Heart left ventricle (tissue), 13 donors: ENCODE measurements around the gene TAS2R16.

ENCODE experiments used
- POLR2A ChIP-seq, 2 donors: fragments of 450-650 bp; IDR thresholded peaks; one replicate each; pipeline ENCODE4 v1.6.1; 2017; ENCODE audit warnings: antibody characterized with exemption in 2 of 2, mild to moderate bottlenecking in 2 of 2, moderate library complexity in 2 of 2
- TF ChIP-seq, protein P1 (sequence below), 12 donors: fragments of 200-600 bp; sonication (generic) in 4 of 12; IDR thresholded peaks; one replicate each; pipeline versions ENCODE4 v1.5.0 to v1.8.0; 2018 to 2022; ENCODE audit warnings: antibody characterized with exemption in 12 of 12, mild to moderate bottlenecking in 5 of 12
- donor health status: ischemic (EF 13 %, LVEDD 7.1; RV severe dilation, severe dysfunction).
- donor health status: DM: no; HTN: yes; CAD: no.
- donor health status: DM: no; HTN: no; CAD: no.
- donor health status: ischemic (EF 25% LVEDD 6.9; RV normal size, moderate dysfunction).
- donor health status: ischemic (EF 25% LVEDD 5.7; RV mildly dilated, moderate dysfunction).
- donor health status: ischemic (EF 35%, LVEDD 5.7; RV mildly dilated, moderate dysfunction).
- donor health status: nonischemic (EF 11% LVEDD 7.7; RV severe dilation, severe dysfunction).
- donor health status: DM: yes; HTN: yes; CAD: no.
- donor health status: PGD.
- donor health status: ischemic (EF 29% LVEDD 5.4; RV normal size, mild dysfunction).
- donor health status: nonischemic (EF 23%, LVEDD 6.1; RV moderate dilation, normal function).

DNA sequence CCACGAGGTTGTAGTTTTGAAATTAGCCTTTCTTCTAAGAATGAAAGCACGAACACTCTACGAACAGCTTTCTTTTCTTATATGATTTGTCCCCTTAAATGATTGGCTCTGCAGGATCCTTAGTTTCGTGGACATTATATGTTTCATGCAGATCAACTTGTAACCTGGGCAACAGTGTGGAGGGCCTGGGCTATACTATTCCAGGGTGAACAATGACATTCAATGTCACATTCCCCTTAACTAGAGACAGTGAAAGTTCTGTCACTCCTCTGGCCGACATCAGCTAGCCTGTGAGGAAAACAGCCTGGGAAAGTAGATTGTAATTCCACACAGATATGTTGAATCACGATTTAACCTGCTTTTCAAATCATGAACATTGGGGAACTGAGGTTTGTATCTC is 23.4 kb downstream of the TAS2R16 start:
- TF ChIP-seq, protein P1, sequence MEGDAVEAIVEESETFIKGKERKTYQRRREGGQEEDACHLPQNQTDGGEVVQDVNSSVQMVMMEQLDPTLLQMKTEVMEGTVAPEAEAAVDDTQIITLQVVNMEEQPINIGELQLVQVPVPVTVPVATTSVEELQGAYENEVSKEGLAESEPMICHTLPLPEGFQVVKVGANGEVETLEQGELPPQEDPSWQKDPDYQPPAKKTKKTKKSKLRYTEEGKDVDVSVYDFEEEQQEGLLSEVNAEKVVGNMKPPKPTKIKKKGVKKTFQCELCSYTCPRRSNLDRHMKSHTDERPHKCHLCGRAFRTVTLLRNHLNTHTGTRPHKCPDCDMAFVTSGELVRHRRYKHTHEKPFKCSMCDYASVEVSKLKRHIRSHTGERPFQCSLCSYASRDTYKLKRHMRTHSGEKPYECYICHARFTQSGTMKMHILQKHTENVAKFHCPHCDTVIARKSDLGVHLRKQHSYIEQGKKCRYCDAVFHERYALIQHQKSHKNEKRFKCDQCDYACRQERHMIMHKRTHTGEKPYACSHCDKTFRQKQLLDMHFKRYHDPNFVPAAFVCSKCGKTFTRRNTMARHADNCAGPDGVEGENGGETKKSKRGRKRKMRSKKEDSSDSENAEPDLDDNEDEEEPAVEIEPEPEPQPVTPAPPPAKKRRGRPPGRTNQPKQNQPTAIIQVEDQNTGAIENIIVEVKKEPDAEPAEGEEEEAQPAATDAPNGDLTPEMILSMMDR (IDR thresholded peaks at IDR 0.05): no peak
- no peak for TF ChIP-seq POLR2A (IDR thresholded peaks at IDR 0.05)
